Stimulated activated CD4-positive, alpha-beta T cell treated with anti-CD3 and anti-CD28 coated beads, TNF-alpha, amount 100 ng/mL, for 4 hours (primary cell): ENCODE results near the gene LRRC56.

Experiments used
- DNase-seq, 3 experiments: peaks; one replicate each; pipeline ENCODE4 v3.0.0-alpha.2; 2020; ENCODE audit warnings: low read depth in 3 of 3

LRRC56 gene

GRCh38 chr11:557328-558132 is 20.2 kb downstream of the LRRC56 start:
- DNase-seq, result no peak

DNA sequence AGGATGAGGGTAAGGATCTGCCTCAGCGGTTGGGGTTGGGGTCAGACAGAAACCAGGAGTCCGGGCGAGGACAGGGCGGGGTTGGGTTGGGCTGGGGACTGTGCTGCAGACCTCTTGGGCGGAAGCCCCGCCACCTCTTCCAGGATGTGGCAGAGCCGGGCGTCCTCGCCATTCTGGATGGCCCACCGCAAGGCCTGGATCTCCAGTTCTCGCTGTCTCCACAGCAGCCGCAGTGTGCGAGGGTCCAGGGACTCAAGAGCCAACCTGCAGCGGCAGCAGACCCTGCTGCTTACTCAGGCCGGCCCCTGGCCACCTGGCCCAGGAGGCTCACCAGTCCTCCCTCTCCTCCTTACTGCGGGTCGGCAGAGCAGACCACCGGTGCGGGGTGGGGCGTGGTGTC is 21.2 kb downstream of the LRRC56 start:
- no peak for DNase-seq

DNA sequence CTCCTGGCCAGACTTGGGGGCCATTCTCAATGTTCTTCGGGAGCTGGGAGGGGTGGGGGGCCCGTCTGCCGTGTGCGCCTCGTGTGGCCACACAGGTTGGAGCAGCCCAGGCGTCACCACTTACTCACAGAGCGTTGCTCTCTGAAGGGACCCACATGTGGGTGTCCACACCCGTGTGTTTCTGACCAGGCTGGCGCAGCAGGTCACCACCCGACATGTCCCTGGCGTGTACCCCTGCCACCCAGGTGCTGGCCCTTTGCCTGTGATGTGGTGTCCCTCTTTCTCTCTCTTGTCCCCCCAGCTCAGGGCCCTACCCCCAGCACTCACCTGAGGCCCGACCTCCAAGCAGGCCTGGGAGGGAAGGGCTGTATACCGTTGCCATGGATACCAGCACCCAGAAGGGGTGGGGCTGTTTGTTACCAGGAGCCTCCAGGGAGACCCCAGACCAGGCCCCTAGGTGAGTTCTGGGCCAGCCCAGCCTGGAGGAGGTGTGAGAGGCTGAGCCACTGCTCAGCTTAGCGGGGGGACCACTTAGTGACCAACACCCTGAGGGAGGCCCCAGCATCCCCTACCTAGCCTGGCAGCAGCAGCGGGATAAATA is 21.8 kb downstream of the LRRC56 start:
- no peak for DNase-seq

DNA sequence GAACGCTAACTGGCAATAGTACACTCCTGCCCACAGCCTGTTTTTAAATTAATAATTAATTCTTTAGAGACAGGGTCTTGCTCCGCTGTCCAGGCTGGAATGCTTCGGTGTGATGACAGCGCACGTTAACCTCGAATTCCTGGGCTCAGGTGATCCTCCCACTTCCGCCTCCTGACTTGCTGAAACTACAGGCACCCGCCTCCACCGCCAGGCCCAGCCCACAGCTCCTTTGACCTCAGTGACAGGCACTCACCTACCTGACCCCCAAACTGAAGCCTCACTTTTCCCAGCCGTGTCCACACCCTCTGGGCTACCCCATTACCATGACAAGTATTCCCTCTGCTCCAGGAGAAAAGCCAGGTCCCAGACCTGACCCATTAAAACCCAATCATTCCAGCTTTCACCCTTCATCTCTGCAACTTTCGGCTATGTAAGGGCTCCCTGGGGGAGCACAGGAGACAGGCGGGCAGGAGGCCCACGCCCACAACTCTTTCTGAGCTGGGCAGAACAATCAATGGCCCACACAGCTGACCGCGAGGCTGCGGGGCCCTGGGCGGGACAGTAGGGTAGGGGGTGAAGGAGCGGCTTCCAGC is 22.5 kb downstream of the LRRC56 start:
- DNase-seq, result no peak

GRCh38 chr11:560305-561147 is 23.2 kb downstream of the LRRC56 start, which contains the start of the genes LMNTD2 and RASSF7:
LMNTD2 (minus strand) TSS chr11:560738; CDS start chr11:560716, 22 bp downstream.
RASSF7 (plus strand) TSS chr11:560970; CDS start chr11:561769, 799 bp downstream.
- DNase-seq, result peak; percentile 95 to 97 (median 95)

DNA sequence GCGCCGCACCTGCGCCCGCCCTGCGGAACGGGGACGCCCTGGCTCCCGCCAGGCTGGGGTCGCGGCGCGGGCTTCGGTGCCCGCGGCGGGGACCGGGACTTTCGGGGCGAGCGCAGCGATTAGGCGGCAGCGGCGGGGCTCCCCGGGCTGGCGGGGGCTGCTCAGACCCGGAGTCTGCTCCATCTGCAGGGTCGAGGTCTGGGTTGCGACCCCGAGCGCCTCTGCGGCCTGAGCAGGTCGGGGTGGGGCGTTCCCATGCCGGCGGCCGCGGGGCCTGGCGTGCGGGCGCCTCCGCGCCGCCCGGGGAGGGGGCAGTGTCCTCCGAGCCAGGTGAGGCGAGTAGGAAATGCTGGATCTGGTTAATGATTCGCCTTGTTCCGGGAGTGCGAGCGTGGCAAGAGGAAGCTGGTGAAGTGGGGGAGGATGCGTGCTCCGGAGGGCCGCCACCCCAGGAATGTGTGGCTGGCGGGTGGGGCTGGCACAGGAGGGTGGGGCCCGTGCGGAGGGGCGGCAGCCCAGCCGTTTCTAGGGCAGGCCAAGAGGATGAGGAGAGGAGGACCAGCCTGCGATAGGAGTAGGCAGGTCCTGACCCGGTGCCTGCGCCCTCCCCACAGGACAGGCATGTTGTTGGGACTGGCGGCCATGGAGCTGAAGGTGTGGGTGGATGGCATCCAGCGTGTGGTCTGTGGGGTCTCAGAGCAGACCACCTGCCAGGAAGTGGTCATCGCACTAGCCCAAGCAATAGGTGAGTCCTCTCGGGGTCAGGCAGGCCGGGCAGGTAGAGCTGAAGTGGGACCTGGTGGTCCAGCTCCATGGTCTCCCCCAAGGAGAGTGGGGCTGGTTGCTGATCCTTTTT is 24.0 kb downstream of the LRRC56 start:
- no peak for DNase-seq

- DNase-seq, result no peak
Measured at GRCh38 chr11:562046-562645, 24.8 kb downstream of the LRRC56 start.

- DNase-seq, result no peak
Measured at GRCh38 chr11:563066-563811, 25.9 kb downstream of the LRRC56 start.

- DNase-seq, result no peak
Measured at GRCh38 chr11:563812-564578, 26.7 kb downstream of the LRRC56 start.

DNA sequence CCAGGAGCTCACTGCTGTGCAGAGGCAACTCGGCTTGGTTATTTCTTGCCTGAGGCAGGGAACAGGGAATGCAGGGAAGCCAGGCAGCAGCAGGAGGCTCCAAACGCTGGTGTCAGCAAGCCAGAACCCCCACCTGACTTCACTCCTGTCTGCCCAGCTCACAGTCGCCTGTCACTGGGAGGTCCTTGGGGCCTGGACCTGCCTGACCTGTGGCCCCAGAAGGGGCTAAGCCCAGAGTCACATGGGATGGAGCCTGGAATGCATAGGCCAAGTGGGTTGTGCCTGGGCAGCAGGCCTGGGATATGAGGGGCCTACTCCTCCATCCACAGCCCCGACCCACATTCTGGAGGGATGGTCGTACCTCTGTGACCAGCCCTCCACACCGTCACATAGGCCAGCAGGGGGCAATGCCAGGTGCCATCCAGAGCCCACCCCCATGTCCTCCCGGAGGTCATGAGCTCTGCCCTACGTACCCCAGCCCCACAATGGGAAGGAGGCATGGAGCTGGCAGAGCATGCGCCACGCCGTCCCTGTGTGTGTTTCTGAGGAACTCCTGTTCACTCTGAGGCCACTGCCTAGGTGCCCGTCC is 28.7 kb downstream of the LRRC56 start:
- no peak for DNase-seq

DNA sequence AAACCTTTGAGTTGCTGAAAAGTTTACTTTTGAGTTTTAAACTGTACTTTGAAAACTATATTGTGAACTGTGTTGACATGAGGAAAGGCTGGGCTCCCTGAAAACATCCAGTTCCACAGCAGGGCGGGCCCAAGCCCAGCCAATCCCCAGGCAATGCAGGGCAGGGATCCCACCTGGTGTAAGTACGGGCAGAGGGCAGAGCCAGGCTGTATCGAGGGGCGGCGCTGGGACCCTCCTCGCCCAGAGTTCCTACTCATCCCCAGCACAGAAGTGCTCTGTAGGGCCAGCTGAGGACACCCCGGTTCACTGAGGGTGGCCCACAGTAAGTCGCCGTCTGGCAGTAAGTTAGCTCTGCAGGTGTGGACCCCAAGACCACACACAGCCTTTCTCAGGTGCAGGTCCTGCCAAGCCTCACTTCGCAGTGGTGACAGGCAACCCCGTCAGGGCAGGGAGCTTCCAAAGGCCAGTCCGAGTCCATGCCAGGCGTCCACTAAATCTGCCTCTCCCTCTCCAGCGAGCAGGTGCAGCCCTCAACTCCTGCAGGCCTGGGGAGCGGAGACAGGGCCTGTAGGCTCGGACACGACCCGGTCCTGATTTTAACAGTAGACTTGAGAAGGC is 29.8 kb downstream of the LRRC56 start:
- no peak for DNase-seq

- no peak for DNase-seq
Measured at GRCh38 chr11:567629-568292, 30.4 kb downstream of the LRRC56 start.

DNA sequence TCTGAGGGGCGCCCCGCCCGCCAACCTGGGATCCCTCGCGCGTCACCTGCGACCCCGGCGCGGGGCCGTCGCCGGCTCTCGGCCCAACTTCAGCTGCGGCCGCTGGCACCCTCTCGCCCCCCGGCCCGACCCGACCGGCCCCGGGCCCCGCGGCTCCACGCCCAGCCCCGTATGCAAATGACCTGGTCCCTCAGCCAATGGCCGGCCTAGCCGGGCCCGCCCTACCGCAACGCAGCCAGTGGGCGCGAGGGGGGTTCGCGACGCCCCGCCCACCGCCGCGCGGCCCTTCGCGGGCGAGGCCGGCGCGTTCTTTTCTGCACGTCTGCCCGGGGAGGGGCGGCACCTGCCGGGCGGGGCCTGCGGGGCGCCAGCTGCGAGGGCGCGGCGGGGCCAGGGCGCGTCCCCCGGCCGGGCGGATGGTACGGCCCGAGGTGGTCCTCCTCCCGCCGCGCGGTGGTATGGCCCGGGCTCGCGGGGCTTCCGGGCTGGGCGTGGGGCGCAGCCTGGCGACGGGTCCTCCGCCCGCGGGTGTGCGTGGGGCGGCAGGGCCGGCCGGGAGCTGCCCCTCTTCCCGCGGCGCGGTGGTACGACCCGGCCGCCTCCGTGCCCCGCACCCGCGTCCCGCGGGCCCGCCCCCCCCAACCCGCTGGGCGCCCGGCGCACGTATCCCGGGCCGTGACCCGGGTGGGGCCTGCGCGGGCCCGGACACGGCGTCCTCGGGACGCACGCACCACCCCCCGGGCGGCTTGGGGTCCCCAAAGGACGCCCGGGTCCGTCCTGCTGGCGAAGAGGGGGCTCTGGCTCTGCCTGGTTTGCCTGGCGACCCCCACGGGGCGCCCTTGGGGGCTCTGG is 31.2 kb downstream of the LRRC56 start:
- DNase-seq, result peak; percentile 82 to 83 (median 83)

- DNase-seq, result no peak
Measured at GRCh38 chr11:569158-569885, 32.0 kb downstream of the LRRC56 start.

- DNase-seq, result no peak
Measured at GRCh38 chr11:571802-572185, 34.5 kb downstream of the LRRC56 start.

DNA sequence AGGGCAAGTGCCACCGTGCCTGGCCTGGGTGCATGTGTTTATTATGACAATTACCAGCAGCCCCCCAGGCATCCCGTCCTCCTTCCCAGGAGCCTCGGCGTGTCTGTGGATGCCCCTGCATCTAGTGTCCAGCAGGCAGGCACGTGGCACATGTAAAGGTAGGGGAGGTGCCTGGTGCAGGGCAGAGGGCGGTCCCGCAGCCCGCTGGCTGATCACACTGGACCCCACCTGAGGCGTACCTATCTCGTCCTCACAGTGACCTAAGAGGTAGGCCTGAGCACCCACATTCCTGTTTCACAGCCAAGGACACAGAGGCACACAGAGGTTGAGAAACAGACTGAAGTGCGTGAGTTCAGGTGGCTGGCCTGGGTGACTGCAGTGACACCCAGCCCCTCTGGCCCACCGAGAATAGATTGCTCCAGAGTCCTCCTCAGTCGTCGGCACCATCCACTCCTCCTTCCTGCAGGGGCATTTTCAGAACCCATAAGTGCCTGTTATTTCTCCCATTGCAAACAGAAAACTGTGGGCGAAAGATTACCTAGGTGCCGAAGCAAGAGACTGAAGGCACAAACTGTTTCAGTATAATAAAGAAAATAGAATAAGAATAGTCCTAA is 35.9 kb downstream of the LRRC56 start:
- no peak for DNase-seq
